Measurements from ENCODE around the gene TMPRSS11D. TPM values are rescaled to one million over a fixed set of nuclear protein-coding genes. Genes with fewer than 3 reads are reported as not detected.

Gene TMPRSS11D
- total RNA-seq, 2 experiments from 2014 or later = not detected

DNA sequence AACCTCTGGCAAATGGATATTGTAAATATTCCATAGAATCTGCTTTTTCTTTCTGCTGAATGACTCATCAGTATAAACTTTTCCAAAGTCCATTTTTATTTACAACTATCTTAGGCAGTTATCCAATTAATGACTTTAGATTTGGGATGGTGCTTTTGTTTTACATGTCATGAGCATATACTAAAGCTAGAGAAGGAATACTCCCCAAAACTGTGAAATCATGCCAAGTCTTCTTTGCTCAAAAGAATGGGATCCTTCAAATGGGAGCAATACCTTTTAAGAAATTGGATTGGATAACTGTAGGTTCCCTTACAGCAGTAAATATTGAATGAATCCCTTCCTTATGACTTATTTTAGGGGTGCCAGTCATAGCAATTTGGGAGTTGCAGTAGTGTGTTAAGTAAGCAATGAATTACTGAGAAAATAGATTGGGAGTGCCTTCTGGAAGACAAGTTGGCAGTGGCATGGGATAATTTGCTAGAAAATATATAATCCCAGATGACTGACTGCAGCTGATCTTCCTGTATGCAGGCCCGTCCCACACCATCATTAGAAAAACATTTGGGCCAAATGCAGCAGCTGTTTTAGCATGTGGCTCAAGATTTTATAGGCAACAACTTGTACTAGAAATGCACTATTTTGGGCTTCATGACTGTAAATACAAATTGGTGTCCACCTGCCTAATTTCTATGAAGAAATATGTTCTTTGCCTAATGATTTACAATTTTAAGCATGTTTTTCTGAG lies 2.8 kb downstream of the TMPRSS11D start:
- H3K27ac Mint-ChIP-seq = no peak overlapping the region
- H3K27me3 Mint-ChIP-seq = peaks cover 7% of the 10 kb centered on the region
- no peak overlapping the region for H3K4me3 Mint-ChIP-seq
- H3K4me1 Mint-ChIP-seq = peaks cover 2% of the 10 kb centered on the region
- H3K36me3 Mint-ChIP-seq (ENCODE audit: low read depth) = no peaks in the 10 kb centered on the region
- H3K9me3 Mint-ChIP-seq = no peaks in the 10 kb centered on the region
- no peak for DNase-seq
- ChIA-PET POLR2A (no interaction called here), CTCF (no interaction called here)

DNA sequence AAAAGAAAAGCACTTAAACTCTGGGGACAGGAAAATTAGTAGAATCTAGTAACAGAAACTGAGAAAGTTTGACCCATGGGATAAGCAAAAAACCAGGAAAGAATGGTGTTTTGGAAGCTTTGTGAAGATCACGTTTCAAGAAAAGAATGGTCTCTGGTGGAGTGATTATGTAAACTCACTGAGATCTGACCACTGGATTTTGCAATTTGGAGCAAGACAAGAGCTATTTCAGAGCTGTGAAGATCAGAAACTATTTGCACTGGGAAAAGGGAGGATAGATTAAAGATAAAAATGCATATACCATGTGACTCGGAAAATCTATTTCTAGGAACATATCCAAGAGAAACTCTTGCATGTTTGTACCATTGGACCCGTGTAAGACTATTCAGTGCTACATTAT lies 4.3 kb downstream of the TMPRSS11D start:
- Mint-ChIP-seq H3K4me3 (no peak overlapping the region), H3K27me3 (peaks cover 7% of the 10 kb centered on the region), H3K27ac (no peak overlapping the region), H3K4me1 (no peaks in the 10 kb centered on the region), H3K36me3 (ENCODE audit: low read depth) (no peaks in the 10 kb centered on the region), H3K9me3 (no peaks in the 10 kb centered on the region)
- no peak for DNase-seq
- ChIA-PET CTCF (interaction anchor here (0.8 kb wide), 1 partner anchor 285 kb away, joined by 4 read pairs; no protein-coding TSS in a partner anchor), POLR2A (no interaction called here)

DNA sequence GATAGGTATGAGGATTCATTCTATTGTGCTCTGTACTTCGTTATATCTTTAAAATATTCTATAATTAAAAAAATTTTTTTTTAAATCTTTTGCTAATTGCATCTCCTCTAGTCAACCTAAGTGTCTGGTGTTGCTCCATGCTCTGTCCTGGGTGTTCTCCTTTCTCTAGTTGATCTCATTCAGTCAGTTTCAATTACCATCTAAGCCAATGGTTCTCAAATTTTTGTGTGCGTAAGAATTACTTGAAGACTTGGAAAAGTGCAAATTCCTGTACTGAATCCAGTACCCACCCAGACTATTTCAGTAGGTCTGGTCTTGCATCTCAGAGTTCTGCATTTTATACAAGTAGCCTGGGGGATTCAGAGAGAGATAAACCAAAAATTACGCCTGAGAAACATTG lies 6.7 kb downstream of the TMPRSS11D start:
- no peaks in the 10 kb centered on the region for H3K36me3 Mint-ChIP-seq (ENCODE audit: low read depth)
- H3K4me1 Mint-ChIP-seq = no peaks in the 10 kb centered on the region
- DNase-seq = no peak
- ChIA-PET CTCF (no interaction called here), POLR2A (no interaction called here)
- H3K4me3 Mint-ChIP-seq = no peak overlapping the region
- H3K9me3 Mint-ChIP-seq = no peaks in the 10 kb centered on the region
- H3K27ac Mint-ChIP-seq = no peak overlapping the region
- H3K27me3 Mint-ChIP-seq = peaks cover 14% of the 10 kb centered on the region

DNA sequence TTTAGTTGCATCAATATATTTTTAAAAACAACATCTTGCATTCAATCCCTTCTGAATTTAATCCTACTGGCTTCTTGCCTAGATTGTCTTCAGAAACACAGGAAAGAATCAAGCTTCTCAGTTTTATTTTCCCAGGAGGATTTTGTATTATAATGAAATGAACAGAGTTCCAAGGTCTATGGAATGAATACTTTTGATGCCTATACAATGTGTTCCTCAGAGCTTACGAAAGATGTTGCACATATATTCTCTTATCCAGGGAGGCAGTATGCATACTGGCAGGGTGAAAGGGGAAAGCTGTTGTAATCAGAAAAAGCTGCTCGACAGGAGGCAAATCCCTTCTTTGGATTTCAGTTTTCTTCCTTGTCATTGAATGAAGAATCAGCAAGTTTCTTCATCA lies 8.8 kb downstream of the TMPRSS11D start:
- POLR2A ChIA-PET = no interaction called here
- H3K36me3 Mint-ChIP-seq (ENCODE audit: low read depth) = no peaks in the 10 kb centered on the region
- CTCF ChIA-PET = no interaction called here
- H3K4me1 Mint-ChIP-seq = no peaks in the 10 kb centered on the region
- no peak overlapping the region for H3K4me3 Mint-ChIP-seq
- DNase-seq = no peak
- no peak overlapping the region for H3K27ac Mint-ChIP-seq
- no peaks in the 10 kb centered on the region for H3K9me3 Mint-ChIP-seq
- H3K27me3 Mint-ChIP-seq = peaks cover 9% of the 10 kb centered on the region

DNA sequence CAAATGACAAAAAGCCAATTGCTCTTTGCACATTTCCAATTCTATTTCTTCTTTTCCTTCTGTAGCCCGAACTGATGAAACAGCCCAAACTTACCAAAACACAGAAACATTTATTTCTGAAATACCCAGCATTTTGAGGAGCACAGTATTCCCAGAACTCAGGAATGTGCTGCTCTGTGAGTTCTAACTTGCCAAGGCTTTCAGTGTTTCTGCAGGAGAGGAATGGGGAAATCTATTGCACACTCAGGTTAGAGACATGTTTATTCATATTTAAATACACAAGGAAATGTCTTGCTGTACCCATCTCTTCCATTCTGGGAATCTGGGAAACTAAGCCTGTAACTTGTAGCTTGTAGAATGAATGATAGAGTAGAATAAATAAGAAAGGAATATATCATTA lies 10.7 kb downstream of the TMPRSS11D start:
- CTCF ChIA-PET = no interaction called here
- POLR2A ChIA-PET = no interaction called here
- Mint-ChIP-seq H3K9me3 (no peaks in the 10 kb centered on the region), H3K4me1 (no peaks in the 10 kb centered on the region), H3K27ac (no peak overlapping the region), H3K27me3 (peaks cover 9% of the 10 kb centered on the region), H3K4me3 (no peak overlapping the region), H3K36me3 (ENCODE audit: low read depth) (no peaks in the 10 kb centered on the region)
- DNase-seq = no peak

DNA sequence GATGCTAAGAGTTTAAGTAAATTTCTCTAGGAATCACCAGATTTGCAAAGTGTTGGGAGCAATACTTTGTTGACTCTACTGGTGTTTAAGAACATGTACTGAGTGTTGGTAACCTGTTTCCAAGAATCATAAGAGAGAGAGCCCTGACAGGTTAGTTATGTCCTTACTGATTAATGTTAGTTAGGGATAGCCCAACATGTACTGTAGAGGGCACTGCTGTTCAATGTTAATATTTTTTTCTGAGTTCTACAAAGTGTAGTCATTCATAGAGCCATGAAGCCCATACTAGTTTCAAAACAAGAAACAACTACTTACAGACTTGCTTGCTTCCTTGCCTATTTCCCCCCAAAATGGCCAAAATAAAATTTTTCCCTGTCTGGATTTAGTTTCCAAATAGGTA lies 11.9 kb downstream of the TMPRSS11D start:
- POLR2A ChIA-PET = no interaction called here
- no peaks in the 10 kb centered on the region for H3K9me3 Mint-ChIP-seq

DNA sequence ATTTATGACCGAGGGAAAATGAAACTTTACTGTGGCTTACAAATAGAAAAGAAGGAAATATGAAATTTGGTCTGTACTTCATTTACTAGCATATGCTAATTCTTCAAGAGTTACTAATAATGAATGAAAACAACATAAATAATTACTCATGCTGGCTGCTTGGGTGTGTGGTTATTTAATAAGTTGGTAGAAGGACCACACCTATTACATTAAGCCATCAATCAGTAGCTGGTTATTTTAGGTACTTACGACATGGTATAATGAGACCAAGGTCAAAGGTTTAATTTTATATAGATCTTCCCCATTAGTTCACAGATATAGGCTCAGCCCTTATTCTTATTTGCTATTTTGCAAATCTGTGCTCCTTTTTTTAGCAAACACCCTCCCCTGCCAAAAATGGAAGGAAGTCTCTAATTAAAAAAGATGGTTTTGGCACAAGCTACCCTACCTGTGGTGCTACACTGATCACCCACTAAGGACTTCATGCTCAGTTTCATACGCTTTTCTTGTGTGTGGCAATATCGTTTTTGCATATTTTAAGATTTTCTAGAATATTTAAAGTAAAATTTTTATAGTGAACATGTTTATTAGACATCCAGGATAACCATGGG lies 14.1 kb downstream of the TMPRSS11D start:
- Mint-ChIP-seq H3K27ac (no peak overlapping the region), H3K4me1 (no peaks in the 10 kb centered on the region), H3K9me3 (no peaks in the 10 kb centered on the region), H3K36me3 (ENCODE audit: low read depth) (no peaks in the 10 kb centered on the region), H3K27me3 (peaks cover 12% of the 10 kb centered on the region), H3K4me3 (no peak overlapping the region)
- ChIA-PET POLR2A (no interaction called here), CTCF (no interaction called here)
- DNase-seq = no peak

More for the DNA sequence above, 11.9 kb downstream of the TMPRSS11D start:
- no peak overlapping the region for H3K4me3 Mint-ChIP-seq
- CTCF ChIA-PET = no interaction called here
- DNase-seq = no peak
- H3K36me3 Mint-ChIP-seq (ENCODE audit: low read depth) = no peaks in the 10 kb centered on the region
- no peak overlapping the region for H3K27ac Mint-ChIP-seq
- peaks cover 9% of the 10 kb centered on the region for H3K27me3 Mint-ChIP-seq
- no peaks in the 10 kb centered on the region for H3K4me1 Mint-ChIP-seq

DNA sequence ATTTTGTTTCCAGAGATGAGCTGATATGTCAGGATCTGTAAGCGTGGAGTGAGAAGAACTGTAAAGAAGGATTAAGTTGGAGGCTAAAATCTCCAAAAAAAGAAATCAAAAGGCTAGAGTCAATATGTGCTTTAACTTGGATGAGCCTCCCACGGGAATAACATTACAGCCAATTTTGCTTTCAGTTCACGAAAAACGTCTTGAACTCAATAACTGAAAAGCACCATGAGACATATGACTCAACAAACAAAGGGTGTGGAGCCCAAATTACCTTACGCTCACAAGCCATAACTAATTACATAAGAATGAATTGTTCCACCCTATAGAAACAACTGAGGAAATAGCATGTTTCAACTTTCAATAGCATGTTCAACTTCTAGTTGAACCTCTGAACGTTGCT lies 22.3 kb downstream of the TMPRSS11D start:
- DNase-seq = no peak
- H3K9me3 Mint-ChIP-seq = no peaks in the 10 kb centered on the region

DNA sequence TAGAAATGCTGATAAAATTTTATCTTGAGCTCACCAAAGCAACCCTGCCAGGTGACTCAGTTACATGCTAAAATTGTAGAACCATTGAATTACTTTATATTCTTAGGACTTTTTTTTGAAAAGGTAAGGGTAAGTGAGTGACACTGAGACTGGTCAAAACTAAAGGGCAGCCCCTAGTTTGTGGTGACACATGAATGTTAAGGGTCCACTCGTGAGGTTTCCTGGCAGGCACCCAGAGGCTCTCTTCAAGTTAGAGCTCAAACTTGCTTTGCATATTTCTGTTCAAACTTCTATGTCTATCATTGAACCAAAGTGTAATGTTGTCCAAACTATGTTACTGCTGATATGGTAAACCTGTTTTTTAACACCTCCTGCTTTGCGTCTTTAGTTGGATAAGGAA lies 30.5 kb downstream of the TMPRSS11D start:
- Mint-ChIP-seq H3K36me3 (ENCODE audit: low read depth) (no peaks in the 10 kb centered on the region), H3K4me1 (no peaks in the 10 kb centered on the region), H3K27ac (no peak overlapping the region), H3K4me3 (no peak overlapping the region), H3K9me3 (no peaks in the 10 kb centered on the region), H3K27me3 (peaks cover 4% of the 10 kb centered on the region)
- CTCF ChIA-PET = no interaction called here
- POLR2A ChIA-PET = no interaction called here
- no peak for DNase-seq

More for the DNA sequence above, 22.3 kb downstream of the TMPRSS11D start:
- peaks cover 5% of the 10 kb centered on the region for H3K27me3 Mint-ChIP-seq
- CTCF ChIA-PET = no interaction called here
- H3K4me1 Mint-ChIP-seq = no peaks in the 10 kb centered on the region
- H3K4me3 Mint-ChIP-seq = no peak overlapping the region
- H3K27ac Mint-ChIP-seq = no peak overlapping the region
- H3K36me3 Mint-ChIP-seq (ENCODE audit: low read depth) = no peaks in the 10 kb centered on the region
- POLR2A ChIA-PET = no interaction called here

DNA sequence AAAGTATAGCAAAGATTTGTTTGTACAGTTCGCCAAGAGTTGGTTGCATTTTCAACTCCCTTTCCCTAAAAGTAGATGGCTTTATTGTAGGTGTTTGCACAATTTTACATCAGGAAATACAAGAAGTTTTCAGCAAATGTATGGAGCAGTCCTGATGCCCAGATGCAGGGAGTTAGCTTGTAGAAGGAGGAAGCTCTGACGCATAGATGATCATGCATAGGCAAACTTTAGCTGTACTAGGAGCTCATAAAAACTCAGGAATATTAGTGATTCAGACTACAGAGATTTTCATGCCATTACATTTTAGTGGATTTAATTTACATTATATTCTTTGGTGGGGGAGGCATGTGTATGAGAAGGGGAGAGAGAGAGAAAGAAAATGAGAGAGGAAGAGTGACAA lies 62.9 kb downstream of the TMPRSS11D start:
- Mint-ChIP-seq H3K4me1 (no peaks in the 10 kb centered on the region), H3K9me3 (no peaks in the 10 kb centered on the region)

DNA sequence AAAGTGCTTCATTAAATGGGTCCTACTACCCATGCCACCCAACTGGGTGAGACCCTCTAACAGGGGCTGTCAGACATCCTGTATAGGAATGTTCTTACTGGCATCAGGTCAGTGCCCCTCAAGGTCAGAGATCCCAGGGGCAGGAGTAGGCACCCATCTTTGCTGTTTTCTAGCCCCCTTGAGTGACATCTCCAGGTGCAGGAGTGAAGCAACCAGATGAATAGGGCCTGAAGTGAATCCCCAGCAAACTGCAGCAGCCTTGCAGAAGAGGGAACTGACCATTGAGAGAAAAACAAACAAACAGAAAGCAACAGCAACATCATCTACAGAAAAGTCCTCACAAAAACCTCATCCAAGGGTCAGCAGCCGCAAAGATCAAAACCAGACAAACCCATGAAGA lies 73.8 kb downstream of the TMPRSS11D start:
- peaks cover 15% of the 10 kb centered on the region for H3K9me3 Mint-ChIP-seq
- ChIA-PET CTCF (no interaction called here), POLR2A (no interaction called here)
- H3K36me3 Mint-ChIP-seq (ENCODE audit: low read depth) = no peaks in the 10 kb centered on the region
- H3K4me1 Mint-ChIP-seq = no peaks in the 10 kb centered on the region
- H3K27ac Mint-ChIP-seq = no peak overlapping the region
- H3K27me3 Mint-ChIP-seq = no peaks in the 10 kb centered on the region
- H3K4me3 Mint-ChIP-seq = no peak overlapping the region
- no peak for DNase-seq

More for the DNA sequence above, 62.9 kb downstream of the TMPRSS11D start:
- ChIA-PET CTCF (no interaction called here), POLR2A (no interaction called here)
- DNase-seq = no peak
- Mint-ChIP-seq H3K36me3 (ENCODE audit: low read depth) (no peaks in the 10 kb centered on the region), H3K27me3 (no peaks in the 10 kb centered on the region), H3K4me3 (no peak overlapping the region), H3K27ac (no peak overlapping the region)

DNA sequence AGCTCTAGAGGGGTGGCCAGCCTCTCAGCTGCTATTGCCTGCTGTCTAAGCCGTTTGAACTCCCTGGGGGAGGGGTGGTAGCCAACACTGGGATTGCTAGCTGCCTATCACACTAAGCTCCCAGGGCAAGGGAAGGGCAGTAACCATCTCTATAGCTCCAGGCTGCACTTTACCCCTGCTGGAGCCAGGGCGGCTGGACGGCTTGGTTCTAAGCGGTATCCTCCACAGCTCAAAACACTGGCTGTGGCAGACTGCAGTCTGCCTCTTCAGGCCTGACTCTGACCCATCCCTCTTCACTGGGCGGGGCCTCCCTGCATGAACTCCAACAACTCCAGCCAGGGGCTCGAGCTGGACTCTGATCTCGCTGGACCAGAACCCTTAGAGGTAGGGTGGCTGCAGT lies 74.3 kb downstream of the TMPRSS11D start:
- ChIA-PET CTCF (no interaction called here), POLR2A (no interaction called here)
- Mint-ChIP-seq H3K4me1 (no peaks in the 10 kb centered on the region), H3K27ac (no peak overlapping the region), H3K36me3 (ENCODE audit: low read depth) (no peaks in the 10 kb centered on the region), H3K27me3 (no peaks in the 10 kb centered on the region), H3K4me3 (no peak overlapping the region), H3K9me3 (peaks cover 15% of the 10 kb centered on the region)
- DNase-seq = no peak

DNA sequence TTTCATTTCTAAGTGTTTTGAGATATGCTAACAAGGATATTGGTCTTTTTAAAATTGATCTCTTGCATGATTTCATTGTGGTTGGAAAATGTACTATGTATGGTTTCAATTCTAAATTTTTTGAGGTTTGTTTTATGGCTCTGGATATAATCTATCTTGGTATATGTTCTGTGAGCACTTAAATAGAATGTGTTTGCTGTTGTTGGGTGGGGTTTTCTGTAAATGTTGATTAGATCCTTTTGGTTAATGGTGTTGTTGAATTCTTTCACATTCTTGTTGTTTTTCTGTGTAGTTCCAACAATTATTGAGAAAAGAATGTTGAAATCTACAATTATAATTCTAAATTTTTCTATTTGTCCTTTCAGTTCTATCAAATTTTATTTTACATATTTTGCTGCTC lies 87.0 kb downstream of the TMPRSS11D start:
- POLR2A ChIA-PET = no interaction called here
- no peak for DNase-seq
- Mint-ChIP-seq H3K9me3 (no peaks in the 10 kb centered on the region), H3K4me1 (no peaks in the 10 kb centered on the region), H3K36me3 (ENCODE audit: low read depth) (no peaks in the 10 kb centered on the region), H3K27ac (no peak overlapping the region), H3K27me3 (no peaks in the 10 kb centered on the region), H3K4me3 (no peak overlapping the region)
- CTCF ChIA-PET = no interaction called here

DNA sequence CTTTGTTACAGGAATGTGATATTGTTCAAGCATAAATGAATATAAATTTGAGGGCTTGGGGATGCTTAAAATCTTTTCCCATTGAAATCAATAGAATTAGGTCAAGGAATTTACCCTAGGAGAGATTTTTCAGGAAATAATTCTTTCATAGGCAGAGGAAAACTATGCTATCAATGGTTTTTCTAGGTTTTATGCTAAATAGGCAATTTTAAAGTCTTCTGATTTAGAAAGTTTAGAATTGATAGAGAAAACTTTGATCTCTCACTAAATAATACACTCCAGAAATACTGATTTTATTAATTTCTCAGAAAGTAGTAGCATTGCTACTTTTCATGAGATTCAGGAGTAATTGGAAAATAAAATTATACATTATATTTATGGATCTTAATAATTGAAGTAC lies 93.1 kb downstream of the TMPRSS11D start:
- ChIA-PET CTCF (no interaction called here), POLR2A (no interaction called here)
- H3K9me3 Mint-ChIP-seq = no peaks in the 10 kb centered on the region
- H3K27ac Mint-ChIP-seq = no peak overlapping the region
- no peaks in the 10 kb centered on the region for H3K4me1 Mint-ChIP-seq
- no peaks in the 10 kb centered on the region for H3K36me3 Mint-ChIP-seq (ENCODE audit: low read depth)
- no peak overlapping the region for H3K4me3 Mint-ChIP-seq
- no peak for DNase-seq
- H3K27me3 Mint-ChIP-seq = no peaks in the 10 kb centered on the region
